Measurements from ENCODE around the gene FAM72A.
"Not testable (repeated sequence)": the region's sequence is repeated elsewhere in the genome, so short reads cannot be mapped to it uniquely, and the experiment has no call there.

Gene FAM72A

GRCh38 chr1:206178061-206178989 lies 24.3 kb downstream of the FAM72A start:
- POLR2A ChIA-PET (ENCODE audit: low non-redundant PET); H3K27ac ChIP-seq; DNase-seq (ENCODE audit: low spot score); CTCF ChIA-PET: not testable (repeated sequence)

- DNase-seq (ENCODE audit: low spot score); H3K27ac ChIP-seq; POLR2A ChIA-PET (ENCODE audit: low non-redundant PET); CTCF ChIA-PET: not testable (repeated sequence)
Observed at GRCh38 chr1:206176114-206176502, 26.5 kb downstream of the FAM72A start.

GRCh38 chr1:206175459-206176113 lies 27.1 kb downstream of the FAM72A start:
- POLR2A ChIA-PET (ENCODE audit: low non-redundant PET); DNase-seq (ENCODE audit: low spot score); CTCF ChIA-PET; H3K27ac ChIP-seq: not testable (repeated sequence)

GRCh38 chr1:206174182-206174868 lies 28.3 kb downstream of the FAM72A start:
- POLR2A ChIA-PET (ENCODE audit: low non-redundant PET); CTCF ChIA-PET; H3K27ac ChIP-seq; DNase-seq (ENCODE audit: low spot score): not testable (repeated sequence)

GRCh38 chr1:206173110-206173719 lies 29.4 kb downstream of the FAM72A start:
- POLR2A ChIA-PET (ENCODE audit: low non-redundant PET); CTCF ChIA-PET; DNase-seq (ENCODE audit: low spot score); H3K27ac ChIP-seq: not testable (repeated sequence)

GRCh38 chr1:206169794-206170193 lies 32.8 kb downstream of the FAM72A start:
- POLR2A ChIA-PET (ENCODE audit: low non-redundant PET); CTCF ChIA-PET; H3K27ac ChIP-seq; DNase-seq (ENCODE audit: low spot score): not testable (repeated sequence)

GRCh38 chr1:206167350-206168029 lies 35.1 kb downstream of the FAM72A start:
- DNase-seq (ENCODE audit: low spot score); CTCF ChIA-PET; H3K27ac ChIP-seq; POLR2A ChIA-PET (ENCODE audit: low non-redundant PET): not testable (repeated sequence)

GRCh38 chr1:206145771-206146290 lies 56.8 kb downstream of the FAM72A start:
- no peak overlapping the region for H3K27ac ChIP-seq
- POLR2A ChIA-PET (ENCODE audit: low non-redundant PET) = no interaction called here
- DNase-seq (ENCODE audit: low spot score) = no peak
- TF ChIP-seq CTCF (conservative IDR thresholded peaks at IDR 0.05; ENCODE audit: low read depth) = no peak
- CTCF ChIA-PET = no interaction called here

- ChIA-PET POLR2A (ENCODE audit: low non-redundant PET) (no interaction called here), CTCF (no interaction called here)
Observed at GRCh38 chr1:206144605-206145004, 58.0 kb downstream of the FAM72A start.

More at GRCh38 chr1:206144605-206145004, 58.0 kb downstream of the FAM72A start:
- TF ChIP-seq CTCF (conservative IDR thresholded peaks at IDR 0.05; ENCODE audit: low read depth) = no peak
- DNase-seq (ENCODE audit: low spot score) = no peak
- H3K27ac ChIP-seq = no peak overlapping the region
